Measurements from ENCODE around the gene INPP5A. TPM values are rescaled to one million over a fixed set of nuclear protein-coding genes. Genes with fewer than 3 reads are reported as not detected.
A peak's percentile ranks its signal among the peaks of the same experiment; 100 is the strongest.
"Not testable (repeated sequence)": the region's sequence is repeated elsewhere in the genome, so short reads cannot be mapped to it uniquely, and the experiment has no call there.

The INPP5A gene
- total RNA-seq, 1 experiment from 2014 or later, result 15.3 TPM

DNA sequence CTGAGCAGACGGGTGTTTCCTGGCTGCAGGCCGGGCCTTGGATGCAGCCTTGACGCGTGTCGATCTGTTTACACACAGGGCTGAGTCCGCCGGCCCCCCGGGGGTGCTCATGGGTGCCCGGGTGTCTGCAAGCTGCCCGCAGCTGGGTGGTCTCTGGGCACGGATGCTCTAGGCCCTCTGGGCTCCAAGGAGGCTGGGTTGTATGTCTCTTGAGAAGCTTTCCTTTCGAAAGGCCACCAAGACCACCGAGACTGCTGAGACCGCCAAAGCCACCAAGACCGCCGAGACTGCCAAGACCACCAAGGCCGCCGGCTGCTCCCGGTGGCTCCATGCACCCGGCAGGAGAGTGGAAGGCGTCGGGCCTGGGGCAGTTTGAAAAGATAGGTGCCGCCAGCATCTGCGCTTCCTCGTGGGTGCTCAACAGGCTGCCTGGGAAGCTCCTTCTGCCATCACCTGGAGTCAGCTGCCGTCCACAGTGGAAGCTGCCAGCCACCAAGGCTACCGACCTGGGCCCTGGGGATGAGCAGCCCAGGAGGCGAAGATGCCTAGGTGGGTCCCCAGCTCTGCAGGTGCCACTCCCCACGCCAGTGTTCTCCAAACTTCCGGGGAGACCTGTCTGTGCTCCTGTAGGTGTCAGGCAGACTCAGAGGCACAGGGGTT is 121.1 kb downstream of the INPP5A start:
- DNase-seq (ENCODE audit: low read depth), result no peak

DNA sequence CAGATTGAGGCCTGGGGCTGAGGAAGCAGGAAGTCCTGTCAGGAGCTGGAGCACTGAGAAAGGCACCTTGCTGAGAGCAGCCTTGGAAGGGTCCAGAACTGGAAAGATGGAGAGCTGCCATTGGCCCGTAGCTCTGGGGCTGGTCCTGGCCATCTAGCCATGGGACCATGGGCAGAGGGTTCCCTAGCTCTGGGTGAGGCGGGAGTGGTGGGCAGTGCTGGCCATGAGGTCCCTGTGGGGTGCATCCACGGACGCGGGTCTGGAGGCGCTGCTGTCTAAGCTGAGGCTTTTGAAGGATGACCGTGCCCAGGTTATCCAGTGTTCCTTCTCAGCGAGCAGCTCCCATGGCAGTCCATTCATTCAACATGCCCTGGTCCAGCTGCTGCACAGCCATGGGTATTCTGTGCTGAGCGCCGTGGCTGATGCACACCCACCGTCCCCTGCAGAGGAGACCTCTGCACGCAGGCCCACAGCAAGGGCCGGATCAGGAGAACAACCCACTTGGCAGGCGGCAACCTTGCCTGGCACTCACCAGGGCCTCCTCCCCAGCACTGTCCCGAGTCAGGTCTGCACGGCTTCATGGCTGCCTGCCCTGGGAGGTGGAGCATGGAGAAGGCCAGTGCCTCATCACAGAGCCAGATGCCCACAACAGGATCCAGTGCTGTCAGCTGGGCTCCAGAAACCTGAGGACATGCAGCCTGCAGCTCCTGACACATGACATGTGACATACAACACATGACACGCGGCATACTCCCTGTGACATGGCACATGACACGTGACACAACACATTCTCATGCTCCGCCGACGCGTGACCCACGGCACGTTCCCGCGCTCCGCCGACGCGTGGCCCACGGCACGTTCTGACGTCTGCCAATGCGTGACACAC is 121.9 kb downstream of the INPP5A start:
- DNase-seq (ENCODE audit: low read depth), result no peak

DNA sequence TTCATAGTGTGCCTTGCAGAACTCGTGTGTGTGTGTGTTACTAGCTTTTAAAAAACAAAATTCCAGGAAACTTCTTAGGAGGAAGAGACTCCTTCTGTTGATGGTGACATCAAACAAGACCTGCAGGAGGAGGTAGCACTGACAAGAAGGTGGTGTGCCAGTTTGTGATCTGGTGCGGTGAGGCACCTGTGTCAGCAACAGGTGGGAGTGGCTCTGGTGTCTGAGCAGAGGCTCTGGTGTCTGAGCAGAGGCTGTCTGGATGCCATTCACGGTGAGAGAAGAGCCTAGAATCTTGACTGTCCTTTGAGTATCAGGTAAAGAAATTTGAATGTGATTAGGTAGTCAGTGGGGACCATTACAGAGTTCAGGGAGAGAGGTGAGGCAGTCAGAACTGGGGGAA is 122.8 kb downstream of the INPP5A start:
- no peak for DNase-seq (ENCODE audit: low read depth)

DNA sequence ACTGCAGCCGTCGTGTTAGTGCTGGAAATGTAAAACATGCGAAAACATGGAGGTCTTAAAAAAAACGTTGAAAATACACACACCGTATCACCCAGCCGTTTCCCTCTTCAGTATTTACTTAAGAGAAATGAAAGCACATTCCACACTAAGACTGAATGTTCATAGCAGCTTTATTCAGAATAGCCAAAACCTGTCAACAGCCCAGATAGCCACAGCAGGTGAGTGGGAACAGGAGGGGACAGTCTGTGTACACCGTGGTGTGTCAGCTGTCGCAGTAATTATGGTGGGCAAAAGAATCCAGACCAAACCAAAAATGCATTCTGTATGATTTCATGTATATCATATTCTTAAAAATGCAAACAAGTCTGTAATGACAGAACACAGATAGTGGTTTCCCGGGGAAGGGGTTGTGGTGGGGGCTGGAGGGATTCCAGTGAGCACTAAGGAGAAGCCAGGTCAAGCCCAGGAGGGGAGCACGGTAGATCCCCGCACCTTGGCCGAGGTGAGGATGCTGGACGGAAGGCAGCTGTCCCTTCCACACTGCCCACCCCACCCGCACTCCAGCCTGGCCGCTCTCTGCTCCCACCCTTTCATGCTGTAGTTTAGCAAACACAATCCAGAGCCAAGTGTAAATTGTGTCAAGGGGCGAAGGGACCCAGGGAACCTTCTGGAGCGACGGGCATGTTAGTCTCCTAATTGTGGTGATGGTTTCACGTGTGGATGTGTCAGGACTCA is 124.8 kb downstream of the INPP5A start:
- no peak for DNase-seq (ENCODE audit: low read depth)

DNA sequence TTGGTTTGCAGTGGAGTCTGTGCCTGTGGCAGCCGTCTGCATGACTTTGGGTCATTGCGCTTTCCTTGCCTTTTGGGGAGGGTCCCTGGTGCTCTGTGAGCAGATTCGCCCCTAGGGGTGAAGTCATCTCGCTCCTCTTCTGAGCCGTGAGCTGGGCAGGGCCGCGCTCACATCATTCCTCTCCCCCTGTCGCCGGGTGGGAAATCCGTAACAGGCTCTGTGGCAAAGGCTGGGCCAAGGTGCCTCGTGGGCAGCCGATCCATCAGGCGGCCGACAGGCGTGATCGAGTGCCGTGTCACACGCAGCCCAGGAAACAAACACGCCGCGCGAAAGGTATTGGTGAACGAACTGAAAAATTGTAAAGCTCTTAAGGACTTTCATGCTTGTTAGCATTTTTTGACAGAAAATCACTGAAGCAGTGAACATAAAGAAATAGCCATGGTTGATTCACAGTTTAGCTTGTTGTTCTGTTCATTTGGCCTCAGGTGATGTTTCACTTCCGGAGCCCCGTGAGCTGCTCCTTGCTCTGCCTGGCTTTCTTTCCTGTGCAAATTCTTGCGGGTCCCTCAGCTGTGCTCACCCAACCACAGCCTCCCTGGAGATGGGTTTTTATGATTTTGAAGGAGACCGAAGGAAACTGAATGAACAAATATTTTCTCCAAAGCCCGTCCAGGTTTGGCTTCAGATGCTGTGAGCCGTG is 126.2 kb downstream of the INPP5A start:
- peak; percentile 20 for DNase-seq (ENCODE audit: low read depth)

DNA sequence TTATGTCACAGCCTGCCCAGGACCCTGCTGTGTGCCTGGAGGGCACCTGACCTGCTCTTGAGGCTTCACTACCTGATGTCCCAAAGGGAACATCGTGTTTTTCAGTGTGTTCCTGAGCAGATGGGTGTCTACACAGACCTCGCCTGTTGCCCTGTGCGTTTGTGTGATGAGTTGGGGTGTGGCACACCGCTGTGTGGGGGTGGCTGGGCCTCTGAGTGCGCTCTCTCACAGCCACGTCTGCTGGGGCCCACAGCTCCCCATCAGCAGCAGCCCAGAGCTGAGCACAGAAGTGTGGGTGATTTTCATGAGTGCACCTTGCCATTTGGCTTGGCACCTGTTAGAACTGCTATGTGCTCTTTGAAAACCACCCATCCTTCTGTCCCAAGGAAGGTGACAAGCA is 126.8 kb downstream of the INPP5A start:
- no peak for DNase-seq (ENCODE audit: low read depth)

DNA sequence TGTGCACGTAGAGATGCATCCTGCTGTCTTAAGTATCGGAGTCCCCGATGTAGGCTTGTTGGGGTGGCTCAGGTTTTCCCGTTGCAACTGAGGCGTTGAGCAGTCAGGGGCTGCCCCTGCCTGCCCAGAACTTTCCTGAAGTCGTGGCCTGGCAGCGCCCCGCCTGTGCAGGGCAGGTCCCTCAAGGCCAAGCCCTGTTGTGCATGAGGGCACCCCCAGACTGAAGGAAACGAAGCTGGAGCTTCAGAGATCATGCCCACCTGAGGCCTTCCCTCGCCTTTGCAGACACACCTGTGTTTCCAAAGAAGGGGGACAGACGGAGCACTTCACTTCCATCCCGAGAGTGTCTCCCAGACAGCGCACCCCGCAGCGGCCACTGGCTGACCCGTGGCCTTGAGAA is 127.3 kb downstream of the INPP5A start:
- no peak for DNase-seq (ENCODE audit: low read depth)

DNA sequence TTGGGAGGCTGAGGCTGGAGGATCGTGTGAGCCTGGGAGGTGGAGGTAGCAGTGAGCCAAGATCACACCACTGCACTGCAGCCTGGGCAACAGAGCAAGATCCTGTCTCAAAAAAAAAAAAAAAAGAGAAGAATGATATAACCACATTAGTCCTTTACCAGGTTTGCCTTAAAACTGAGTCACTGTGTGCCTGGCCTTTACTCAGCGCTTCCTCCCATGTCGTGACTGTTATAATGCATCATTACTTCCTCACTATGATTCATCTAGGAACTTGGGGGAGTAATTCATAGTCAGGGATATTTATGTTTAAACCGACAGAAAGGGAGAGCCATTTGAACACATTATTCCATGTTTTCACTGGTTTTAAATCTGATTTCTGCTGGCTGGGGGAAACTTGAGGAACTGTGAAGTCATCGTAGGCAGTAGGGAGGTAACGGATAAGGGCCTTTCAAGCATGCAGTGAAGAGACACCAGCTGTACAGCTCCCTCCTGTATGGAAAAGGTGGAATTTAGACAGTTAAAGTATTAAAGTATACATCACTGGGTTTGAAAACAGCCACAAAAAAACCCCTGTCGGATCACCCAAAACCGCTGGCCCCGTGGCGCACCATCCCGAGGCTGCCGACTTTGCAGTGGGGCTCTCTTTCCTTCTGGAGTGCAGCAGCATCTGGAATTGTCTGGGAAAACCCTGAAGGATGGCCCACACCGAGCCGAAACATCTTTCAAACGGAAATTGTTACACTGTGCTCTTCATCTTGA is 128.5 kb downstream of the INPP5A start:
- peak; percentile 94 for DNase-seq (ENCODE audit: low read depth)

DNA sequence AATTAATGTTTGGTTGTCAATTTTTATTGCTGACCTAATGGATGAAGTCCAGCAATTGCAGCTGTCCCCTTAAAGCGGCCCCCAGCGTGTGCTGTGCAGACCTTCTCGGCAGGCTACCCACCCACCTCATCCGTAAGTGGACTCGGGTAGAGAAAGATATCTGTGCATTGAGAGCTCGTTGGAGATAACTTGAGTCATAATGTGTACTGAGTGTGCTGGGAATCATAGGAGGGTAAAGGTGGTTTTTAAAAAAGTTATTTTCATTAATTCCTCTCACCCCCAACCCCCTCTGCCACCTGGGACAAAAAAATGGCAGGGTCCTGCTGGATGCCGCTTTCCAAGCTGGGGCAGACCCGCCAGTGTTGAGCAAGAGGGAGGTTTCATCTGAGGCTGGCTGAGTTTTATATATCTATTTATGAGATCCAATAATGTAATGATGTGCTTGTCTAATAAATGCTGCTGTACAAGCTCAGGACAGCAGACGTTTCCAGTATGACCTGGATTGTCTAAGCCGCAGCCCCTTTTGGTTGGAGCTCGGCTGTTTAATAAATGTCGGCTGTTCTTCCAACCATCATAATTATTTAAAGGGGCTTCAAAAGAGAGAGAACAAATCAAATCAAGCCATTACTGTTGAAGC is 129.2 kb downstream of the INPP5A start:
- no peak for DNase-seq (ENCODE audit: low read depth)

DNA sequence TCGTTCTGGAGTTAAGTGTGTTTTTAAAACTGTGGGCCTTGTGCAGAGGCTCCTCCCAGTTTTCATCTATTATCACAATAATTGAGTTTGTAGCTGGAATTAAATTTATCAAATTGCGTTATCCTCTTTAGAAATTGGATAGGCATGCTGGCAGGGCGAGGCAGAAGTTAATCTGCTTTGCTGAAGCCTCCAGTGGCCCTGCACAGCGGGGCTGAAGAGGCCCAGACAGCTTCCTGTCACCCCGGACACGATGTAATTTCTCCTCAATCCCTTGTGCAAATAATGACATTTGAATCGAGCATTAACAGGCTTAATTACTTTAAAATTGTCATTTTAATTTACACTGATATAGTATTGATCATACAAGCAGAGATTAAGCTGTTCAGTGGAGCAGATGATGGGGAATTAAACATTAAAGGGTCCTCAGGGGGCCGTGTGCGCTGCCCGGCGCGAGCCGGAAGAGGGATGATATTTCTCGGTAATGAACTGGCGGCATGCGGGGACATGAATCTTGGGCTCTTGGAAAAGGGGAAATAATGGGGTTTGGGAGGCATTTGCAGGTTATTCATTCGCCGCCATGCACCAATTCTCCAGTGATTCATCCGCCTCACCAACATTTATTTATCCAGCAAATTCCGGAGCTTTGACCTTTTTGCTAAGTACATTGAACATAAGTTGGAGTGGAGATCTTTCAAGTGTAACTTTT is 129.9 kb downstream of the INPP5A start:
- peak; percentile 65 for DNase-seq (ENCODE audit: low read depth)

DNA sequence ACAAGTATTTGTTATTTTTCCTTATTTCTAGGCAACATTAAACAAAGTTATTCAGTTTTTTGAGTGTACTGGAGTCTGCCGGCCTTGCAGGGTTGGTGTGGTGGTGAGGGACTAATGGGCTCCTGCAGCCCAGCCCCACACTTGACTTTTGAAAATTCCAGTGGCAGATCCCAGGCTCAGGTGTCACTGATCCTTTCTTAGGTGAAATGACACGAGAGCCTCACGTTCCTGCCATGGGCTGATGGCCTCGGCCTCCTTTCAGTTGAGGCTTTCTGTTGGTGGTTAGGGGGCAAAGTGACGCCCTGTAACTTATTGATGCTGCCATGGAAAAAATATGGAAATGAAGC is 130.4 kb downstream of the INPP5A start:
- no peak for DNase-seq (ENCODE audit: low read depth)

DNA sequence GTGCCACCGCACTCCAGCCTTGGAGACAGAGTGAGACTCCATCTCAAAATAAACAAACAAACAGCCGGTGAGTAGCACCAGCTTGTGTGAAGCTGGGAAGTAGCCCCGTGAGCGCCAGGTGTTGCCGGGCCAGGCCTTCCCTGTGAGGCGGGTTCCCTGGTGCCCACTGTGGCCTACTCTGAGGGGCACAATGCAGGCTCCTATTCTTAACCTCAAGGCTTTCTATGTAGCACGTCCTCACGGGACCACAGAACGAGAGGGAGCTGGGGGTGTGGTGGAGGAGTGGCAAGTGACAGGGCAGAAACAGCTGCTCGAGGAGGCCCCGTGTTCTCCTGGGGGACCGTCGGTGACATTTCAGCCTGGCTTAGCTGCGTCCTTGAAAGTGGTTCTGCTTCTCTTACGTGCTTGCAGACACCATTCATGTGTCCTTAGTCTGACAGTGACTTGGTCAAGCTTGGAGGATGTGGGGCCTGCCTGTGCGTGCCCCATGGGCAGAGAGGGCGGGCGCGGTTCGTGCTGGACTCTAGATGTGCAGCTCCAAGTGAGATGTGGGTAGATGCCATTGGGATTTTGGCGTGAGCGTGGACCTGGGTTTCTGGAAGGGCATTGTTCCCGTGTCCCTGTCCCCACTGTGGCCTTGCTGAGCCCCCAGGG is 131.7 kb downstream of the INPP5A start:
- no peak for DNase-seq (ENCODE audit: low read depth)

DNA sequence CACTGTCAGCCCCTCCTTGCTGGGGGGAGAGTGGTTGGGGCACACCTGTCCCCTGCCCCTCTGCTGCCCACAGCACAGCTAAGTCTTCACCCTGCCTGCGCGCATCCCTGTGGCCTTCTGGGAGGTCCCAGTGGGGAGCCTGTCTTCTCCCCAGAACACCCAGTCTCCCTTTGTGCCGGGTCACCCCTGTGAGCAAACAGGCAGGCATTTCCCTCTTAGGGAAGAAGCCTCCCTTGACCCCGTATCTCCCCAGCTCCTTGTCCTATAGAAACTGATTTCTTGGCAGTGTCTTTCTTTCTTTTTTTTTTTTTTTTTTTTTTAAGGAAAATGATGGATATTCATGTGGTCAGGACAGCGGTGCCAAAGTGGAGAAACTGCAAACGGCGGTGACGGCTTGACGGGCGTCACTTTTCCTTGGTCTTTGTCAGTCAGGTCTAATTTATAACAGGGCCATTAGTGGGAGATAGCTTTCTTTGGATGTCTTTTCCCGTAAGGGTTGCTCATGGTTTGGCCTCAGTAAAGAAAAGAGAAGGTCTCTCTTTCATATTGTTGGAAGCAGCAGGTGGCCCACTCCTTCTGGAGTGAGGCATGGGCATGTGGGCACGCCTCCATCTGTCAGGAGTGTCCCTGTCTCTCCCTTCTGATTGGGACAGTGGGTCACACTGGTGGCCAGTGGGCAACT is 133.1 kb downstream of the INPP5A start:
- DNase-seq (ENCODE audit: low read depth), result no peak

DNA sequence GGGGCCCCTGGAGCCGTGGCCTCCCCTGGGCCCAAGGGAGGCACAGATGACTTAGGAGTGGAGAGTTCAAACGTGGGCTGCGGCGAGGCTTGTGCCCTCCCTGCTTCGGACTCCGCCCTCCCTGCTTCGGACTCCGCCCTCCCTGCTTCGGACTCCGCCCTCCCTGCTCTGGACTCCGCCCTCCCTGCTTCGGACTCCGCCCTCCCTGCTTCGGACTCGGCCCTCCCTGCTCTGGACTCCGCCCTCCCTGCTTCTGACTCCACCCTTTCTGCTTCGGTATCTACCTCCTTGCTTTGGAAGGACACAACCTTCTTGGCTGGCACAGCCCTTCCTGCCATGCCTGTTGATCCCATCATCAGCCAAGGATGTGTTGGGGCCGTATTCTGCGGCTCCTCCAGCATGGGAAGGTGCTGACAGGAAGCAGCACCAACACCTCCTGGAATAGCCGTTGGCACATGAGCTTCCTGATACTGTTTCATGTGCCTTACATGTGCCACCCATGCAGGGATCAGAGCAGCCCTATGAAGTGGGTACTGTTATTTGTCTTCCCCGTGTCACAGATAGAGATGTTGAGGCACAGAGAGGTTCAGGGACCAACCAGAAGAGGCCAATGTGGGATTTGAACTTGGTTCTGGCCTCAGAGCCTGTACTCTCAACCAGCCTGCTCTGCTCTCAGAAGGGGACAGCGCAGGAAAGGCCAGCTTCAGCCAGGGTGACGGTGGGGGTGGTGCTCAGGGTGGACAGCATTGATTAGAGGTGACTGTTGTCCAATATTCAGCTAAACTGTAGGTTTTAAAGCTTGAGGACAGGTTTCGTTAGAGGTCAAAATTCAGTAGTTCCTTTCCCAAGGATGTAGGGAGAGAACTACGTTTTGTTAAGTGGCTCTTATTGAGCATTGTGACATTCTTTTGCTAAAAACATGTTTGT is 133.9 kb downstream of the INPP5A start:
- DNase-seq (ENCODE audit: low read depth), result no peak

DNA sequence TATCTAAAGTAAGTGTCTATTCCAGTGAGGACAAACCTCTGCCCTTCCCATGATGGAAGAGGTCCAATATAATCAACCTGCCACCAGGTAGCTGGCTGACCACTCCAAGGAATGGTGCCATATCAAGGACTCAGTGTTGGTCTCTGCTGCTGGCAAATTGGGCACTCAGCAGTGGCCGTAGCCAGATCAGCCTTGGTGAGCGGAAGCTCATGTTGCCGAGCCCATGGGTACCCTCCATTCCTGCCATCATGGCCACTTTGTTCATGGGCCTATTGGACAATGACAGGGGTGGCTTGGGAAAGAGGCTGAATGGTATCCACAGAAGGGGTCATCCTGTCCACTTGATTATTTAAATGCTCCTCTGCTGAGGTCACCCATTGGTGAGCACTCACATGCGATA is 136.2 kb downstream of the INPP5A start:
- not testable (repeated sequence) for DNase-seq (ENCODE audit: low read depth)

DNA sequence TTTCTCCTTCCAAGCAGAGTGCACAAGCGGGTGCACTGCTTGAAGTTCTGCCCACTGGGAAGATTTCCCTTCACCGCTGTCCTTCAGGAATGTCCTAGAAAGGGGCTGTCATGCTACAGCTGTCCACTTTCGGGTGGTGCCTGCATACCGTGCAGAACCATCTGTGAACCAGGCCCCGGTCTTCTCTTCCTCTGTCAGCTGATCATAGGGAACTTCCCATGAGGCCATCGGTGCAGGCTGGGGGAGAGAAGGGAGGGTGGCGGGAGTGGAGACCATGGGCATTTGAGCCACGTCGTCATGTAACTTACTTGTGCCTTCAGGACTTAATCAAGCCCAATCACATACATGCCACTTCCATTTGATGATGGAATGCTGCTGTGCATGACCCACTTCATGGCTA is 136.7 kb downstream of the INPP5A start:
- no peak for DNase-seq (ENCODE audit: low read depth)

DNA sequence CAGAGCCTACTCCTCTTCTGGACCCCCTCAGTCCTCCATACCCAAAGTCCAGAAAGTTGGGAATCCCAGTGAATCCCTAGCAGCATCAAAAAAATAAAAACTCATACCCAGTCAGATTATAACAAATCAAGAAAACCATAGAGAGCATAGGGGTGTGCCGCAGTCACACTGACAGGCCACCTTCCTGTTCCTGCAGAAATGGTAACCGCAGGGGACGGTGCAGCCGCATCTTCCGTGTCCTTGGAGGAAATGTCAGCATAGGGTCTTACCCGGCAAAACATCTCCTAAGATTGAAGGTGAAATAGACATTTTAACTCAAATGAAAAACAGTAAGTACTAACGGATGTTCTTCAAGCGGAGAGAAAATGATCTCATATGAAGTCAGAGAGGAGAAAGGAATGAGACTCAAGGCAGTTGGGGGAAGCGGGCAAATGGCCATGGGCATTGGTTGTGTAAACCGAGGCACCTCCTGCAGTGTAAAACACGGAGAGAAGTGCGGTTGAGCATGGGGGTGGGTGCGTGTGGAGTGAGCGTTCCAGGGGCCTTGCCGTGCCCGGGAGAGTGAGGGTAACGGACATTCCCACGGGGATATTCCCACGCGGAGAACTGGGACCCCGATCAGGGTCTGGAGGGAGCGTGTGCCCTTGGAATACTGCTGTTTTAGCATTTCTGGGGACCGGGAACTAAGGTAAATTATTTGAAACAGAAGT is 137.6 kb downstream of the INPP5A start:
- DNase-seq (ENCODE audit: low read depth), result no peak

Data from M059J (cell line).